Stimulated activated CD8-positive, alpha-beta memory T cell treated with anti-CD3 and anti-CD28 coated beads, Interleukin-2, amount 100 ng/mL, for 1 hour (primary cell): ENCODE data around the gene POC1A.
"Not testable (repeated sequence)": the region's sequence is repeated elsewhere in the genome, so short reads cannot be mapped to it uniquely, and the experiment has no call there.

ENCODE experiments used
- DNase-seq, 2 donors: peaks; one replicate each; pipeline ENCODE4 v3.0.0-alpha.2; 2020; ENCODE audit warnings: low read depth in 2 of 2

Gene POC1A

DNA sequence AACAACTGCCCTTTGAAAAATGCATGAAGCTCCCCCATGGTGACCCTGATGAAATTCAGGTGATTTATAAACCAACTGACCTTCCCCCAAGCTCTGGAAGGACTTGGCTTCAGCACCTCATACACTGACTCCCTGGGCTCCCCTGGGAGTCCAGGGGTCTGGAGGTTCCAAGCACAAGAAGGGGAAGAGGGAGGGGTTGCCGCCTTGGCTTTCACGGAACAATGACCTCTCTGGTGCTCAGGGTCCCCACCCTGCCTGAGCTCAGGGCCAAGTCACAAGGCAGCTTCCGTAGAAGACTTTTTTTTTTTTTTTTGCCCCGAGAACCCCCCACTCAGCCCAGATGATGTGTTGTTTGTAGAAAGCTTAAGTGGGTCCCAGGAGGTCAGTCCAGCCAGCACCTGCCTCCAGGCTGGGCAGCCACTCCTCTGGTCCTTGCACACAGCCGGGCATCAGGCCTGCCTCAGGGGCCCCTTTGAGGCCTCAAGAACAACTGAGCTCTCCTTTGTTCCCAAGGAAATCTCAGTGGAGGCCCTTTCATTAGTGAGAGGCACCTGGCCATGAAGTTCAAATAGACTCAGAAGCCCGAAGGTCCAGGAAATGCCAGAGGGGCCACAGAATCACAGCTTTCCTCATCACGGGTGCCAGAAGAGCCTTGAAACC is 29.7 kb upstream of the POC1A start:
- no peak for DNase-seq

DNA sequence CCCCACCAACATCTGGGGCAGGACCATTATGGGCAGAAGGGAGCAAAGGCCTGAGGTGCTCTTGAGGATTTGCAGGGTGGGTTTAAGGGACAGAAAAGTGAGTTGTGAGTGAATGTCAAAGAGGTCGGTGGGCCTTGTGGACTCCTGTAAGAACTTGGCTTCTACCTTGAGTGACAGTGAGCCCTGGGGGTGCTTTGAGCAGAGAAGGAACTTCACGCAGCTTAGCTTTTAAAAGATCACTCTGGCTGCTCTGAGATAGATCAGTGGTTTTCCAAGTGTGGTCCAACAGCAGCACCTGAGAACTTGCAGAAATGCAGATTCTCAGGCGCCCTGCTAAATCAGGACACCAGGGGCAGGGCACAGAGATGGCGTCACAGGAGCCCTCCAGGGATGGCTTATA is 28.5 kb upstream of the POC1A start:
- no peak for DNase-seq

DNA sequence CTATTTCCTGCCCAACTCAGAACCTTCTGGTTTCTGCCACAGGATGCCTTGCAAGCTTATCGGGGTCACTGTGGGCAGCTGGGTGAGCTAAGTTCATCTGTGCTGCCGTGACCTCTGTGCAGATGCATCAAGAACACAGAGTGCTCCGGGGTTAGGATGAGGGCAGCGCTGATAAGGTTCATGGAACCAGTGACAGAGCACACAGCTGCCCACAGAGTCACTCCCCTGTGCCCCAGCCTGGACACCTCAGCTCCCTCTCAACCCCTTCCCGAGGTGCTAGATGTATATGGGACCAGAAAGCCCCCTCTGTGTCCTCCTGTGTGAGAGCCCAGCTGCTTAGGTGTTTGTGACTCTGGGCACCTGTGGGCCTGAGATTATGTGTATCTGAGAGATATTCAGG is 28.0 kb upstream of the POC1A start:
- DNase-seq = no peak

DNA sequence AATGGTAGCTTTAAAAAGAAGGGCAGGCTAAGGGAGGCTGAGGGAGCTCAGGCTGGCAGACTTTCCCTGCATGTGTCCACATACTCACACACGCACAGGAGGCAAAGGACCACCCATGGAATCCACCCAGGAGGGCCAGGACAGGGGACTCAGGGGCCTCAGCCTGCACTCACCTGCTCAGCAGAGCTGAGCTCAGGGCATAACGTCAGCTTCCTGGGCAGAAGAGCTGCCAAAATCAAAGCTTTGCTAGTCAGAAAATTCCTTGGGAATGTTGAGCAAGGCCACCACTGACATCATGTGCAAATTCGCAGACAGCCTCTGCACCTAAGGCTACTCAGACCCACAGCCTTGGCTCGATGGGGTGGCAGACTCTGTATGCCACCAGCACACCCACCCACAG is 27.3 kb upstream of the POC1A start:
- DNase-seq = no peak

DNA sequence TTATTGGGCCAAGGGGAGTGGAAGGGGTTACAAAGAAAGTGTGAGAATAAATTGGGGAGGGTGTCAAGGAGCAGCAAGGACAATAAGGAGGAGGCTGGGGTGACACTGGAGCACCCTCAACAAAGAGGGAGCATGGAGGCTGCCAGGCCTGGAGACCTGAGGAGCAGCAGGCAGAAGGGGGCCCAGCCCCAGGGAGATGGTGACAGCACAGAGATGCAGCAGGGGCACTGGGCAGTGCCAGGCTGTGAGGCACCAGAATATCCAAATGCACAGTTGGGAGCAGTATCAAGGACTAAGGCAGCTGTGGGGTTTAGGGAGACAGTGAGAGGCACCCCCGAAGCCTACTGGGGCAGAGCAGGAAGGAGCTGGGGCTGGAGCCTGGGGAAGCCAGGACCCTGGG is 24.3 kb upstream of the POC1A start:
- no peak for DNase-seq

DNA sequence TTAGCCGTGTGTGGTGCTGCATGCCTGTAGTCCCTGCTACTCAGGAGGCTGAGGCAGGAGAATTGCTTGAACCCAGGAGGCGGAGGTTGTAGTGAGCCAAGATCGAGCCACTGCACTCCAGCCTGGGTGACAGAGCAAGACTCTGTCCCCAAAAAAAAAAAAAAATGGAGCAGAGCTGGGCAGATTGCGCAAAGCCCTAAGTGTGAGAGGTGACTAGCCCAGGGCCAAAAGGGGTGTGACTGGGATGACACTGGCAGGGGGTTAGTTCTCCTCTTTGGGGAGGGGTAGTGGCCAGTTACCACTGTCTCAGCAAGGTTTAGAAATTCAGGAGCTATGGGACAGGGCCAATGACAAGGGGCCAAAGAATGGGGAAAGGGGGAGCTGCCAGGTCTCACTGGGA is 23.9 kb upstream of the POC1A start:
- DNase-seq = not testable (repeated sequence)

DNA sequence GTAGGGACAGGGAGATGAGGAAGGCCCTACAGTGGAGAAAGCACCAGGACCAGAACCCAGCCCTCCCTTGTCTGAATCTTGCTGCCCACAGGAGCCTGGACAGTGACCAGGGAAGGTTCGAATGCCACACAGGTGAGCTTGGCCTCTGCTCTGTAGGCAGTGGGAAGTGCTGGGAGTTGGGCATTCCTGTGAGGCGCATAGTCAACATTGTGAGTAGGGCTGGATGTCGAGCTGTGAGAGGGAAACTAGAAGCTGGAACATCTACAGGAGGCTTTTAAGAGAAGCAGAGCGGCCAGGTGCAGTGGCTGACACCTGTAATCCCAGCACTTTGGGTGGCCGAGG is 23.4 kb upstream of the POC1A start:
- no peak for DNase-seq

DNA sequence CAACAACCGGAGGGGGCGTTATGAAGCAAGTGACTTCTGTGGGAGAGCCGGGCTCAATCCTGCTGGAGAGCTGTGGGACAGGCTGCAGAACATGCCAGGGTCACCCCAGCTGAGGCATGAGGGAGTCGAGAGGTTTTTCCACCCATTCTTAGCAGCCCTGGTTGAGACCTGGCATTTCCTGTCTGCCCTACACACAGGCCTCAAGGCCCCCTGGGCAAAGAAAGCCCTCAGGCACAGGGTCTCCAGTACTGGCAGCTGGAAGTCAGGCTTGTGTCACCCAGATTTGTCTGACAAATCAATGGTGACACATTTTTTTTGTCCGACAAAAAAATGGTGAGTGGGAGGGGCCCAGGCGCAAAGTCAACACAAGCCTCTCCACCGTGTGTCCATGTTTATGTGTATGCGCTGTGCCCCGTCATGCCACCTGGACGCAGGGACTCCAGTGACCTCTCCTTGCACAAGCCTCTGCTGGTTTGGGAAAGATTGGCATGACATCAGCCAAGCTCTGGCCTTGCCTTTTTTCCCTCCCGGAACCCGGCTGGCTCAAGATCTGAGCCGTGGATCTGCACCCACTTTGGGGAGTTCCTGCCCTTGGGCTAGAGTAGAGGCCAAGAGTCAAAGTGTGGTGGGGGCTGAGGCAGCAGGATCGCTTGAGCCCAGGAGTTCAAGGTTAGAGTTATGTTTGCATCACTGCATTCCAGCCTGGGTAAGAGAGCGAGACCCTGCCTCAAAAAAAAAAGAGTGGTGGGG is 22.9 kb upstream of the POC1A start:
- no peak for DNase-seq

DNA sequence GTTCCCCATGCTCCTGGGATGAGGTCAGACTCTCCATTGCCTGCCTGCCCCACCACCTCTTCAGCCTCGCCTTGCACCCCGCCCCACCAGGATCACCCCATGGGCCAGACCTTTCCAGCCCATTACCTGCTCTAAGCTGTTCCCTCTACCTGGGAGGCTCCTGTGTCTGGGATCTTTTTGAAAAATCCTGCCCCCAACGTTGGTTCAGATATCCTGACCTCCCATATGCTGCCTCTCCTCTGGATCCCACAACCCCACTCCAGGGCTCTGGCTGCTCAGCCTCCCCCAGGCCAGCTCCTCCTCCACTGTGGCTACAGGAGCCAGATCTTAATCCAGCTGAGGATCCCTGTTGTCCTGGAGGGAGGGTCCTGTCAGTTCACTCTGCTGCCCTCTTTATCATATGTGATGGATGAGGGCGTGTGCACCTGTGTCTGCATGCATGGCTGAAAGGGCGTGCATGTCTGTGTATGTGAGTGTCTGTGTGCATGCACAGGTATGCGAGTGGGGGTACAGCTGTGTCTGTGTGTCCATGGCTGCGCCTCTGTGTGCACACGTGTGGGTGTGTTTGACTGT is 22.0 kb upstream of the POC1A start:
- DNase-seq = no peak

DNA sequence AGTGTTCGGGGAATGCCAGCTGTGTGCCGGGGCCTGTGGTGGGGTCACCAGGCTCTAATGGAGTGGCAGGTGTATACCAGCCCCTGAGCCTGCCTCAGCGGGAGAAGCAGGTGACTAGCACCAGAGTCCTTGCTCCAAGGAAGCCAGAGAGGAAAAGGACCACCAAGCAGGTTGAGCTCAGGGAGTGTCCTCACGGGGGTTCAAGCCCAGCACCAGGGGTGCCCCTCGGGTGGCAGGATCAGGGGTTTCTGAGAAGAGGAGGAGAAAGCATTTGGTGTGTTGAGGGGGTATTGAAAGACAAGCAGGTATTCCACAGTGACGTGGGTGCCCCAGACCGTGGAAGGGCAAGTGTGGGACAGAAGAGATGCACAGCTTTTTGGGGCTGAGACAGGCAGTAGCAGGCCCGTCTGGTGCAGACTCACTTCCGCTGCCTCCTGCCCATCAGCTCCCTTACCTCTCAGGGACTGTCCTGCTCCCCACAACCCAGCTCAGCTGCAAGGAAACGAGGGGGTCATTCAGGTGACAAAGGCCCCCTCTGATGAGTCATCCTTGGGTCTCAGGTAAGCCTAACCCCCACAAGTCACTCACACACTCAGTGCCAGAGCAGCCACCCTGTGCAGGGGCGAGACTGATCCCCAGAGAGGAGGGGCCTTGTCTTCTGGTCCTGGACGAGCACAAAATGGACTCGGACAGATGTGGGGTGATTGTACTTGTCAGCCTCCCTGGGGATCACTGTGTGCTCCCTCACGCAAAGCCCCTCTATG is 21.4 kb upstream of the POC1A start:
- no peak for DNase-seq

DNA sequence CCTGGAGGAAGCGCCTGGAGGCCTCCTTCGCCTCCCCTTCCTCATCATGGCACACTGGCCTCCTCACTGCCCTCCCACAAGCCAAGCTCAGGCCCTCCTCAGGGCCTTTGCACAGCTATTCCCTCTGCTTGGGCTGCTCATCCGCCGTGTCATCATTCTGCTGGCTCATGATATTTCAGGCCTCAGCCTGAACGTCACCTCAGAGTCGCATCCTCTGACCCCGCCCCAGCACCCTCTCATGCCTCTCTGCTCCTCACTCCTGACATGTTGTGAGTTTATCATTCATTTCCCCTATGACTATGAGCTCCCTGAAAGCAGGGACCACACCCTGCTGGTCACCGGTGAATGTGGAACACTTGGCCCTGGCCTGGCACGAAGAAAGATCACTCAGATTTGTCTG is 20.7 kb upstream of the POC1A start:
- DNase-seq = no peak

DNA sequence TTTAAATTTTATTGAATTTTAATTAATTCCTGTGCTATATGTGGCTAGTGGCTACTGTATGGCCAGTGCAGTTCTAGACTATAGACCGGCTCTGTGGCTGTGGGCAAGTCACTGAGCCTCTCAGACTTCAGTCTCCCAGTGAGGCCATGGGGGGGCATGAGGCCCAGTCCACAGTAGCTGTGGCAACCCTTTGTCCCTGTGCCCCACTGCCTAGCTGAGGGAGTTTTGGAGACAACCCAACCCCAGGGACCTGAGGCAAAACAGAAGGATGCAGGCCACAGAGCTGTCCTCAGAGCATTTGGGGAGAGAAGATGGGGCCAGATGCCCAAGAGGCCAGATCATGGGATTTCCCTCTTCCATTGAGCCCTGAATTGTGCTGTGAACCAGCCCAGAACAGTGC is 18.9 kb upstream of the POC1A start:
- DNase-seq = no peak

DNA sequence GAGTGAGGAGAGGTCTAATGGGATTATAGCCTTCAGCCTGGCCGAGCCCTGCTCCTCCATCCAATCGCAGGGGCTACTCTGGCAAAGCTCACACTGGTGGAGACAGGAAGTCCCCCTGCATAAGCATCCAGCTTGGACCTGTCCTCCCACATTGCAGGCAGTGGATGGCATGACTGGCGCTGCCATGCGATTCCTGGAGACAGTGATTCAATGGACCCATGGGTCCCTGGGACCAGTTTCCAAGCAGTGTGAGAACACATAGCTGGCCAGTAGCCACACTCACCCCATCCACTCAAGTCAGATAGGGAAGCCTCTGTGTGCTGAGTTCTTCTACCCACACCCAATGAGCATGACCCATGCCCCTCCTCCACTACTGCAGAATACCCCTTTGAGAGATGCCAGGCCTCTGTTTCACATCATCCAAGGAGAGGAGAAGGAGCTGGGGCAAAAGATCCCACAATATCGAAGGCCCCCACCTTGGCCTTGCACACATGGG is 18.1 kb upstream of the POC1A start:
- DNase-seq = no peak

DNA sequence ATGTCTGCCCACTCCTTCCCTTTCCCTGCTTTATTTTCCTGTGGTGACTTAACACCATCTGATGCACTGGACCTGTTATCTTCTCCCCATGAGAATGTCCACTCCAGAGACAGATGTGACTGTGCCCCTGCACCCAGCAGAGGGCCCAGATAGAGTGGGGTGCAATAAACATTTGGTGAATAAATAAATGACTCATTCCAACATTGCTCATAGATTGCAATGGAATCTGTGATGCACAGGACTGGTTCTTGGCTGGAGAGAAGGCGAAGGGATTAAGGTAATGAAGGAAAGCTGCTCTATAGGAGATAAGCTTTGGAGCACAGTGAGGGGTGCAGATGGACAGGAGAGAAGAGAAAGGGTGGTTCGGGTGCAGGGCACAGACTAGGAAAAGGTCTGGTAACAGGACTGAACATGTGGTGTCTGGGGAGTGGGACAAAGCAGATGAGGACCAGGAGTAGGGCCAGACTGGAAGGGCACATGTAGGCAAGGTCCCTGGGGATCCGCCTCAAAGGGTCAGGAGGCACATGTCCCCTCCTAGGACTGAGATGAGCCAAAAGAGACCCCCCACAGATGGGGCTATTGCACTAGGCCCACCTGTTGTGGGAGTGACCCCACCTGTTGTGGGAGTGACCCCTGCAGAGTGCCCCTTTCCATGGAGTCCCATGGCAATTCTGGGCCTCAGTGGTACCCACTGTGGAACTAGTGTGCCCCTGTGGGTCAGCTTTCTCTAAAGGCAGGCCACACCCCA is 17.5 kb upstream of the POC1A start:
- DNase-seq = no peak

DNA sequence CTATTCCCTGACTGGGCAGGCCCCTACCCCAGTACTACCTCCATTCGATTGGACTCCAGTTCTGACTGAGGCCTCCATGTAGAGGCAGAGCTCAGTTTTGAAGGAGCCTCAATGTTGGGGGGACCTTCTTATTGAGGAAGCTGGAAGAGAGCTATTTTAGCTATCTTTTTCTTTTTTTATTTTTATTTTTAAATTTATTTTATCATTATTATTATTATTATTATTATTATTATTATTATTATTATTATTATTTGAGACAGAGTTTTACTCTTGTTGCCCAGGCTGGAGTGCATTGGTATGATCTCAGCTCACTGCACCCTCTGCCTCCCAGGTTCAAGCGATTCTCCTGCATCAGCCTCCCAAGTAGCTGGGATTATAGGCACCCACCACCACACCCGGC is 16.0 kb upstream of the POC1A start:
- DNase-seq = not testable (repeated sequence)

DNA sequence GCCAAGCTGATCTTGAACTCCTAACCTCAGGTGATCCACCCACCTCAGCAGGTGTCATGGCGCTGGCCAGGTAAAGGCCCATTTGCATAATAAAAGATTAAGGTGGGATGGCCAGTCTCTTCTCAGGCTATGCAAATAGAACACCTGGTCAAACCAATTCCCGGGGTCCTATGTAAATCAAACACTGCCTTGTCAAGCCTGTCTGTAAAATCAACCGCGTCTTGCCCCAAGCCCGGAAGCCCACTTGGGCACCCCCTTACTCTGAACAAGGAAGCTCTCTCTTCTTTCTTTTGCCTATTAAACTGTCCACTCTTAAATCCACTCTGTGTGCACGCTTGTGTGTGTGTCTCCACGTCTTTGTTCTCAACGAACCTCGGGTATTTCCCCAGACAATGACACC is 13.0 kb upstream of the POC1A start:
- DNase-seq = no peak

DNA sequence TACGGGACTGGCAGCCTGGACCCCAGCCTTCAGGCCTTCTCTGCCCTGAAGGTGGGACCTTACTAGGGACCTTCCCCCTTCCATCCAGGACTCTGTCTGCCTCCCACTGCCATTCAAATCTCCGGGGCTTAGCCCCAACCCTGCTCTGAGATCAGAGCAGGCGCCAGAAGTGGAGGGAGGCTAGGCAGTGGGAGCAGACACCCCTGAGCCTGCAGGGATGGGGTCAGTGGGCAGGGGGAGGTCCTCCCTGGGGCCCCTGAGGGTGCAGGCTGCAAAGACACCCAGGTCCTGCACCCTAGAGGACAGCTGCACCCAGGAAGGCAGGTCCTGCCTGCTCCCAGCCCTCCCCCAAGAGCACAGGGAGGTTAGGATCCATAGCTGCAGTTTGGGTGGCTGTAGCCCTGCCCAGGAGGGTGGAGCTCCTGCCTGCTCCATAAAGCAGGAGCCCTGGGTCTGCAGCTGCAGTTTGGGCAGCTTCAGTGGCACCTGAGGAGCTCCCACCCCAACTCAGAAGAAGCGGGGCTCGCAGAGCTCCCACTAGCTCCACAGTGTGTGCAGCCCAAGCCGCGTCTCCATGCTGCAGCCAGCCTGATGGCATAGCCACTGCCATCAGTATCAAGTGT is 8.1 kb upstream of the POC1A start:
- no peak for DNase-seq

DNA sequence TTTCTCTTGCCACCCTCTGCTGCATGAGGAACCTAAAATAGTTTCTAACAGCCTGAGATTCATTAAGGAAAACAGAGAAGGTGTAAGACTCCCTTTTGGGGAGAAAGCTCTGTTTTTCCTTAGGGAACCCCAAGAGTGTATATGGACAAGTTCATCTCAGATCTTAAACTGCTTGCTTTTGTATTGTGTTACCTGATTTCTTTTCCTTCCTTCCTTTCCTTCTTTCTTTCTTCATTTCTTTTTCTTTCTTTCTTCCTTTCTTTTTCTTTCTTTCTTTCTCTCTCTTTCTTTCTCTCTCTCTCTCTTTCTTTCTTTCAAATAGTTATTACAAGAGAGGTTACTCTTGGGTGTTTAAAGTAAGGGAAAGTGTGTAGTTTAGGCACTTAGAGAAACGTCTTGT is 5.3 kb upstream of the POC1A start:
- no peak for DNase-seq

DNA sequence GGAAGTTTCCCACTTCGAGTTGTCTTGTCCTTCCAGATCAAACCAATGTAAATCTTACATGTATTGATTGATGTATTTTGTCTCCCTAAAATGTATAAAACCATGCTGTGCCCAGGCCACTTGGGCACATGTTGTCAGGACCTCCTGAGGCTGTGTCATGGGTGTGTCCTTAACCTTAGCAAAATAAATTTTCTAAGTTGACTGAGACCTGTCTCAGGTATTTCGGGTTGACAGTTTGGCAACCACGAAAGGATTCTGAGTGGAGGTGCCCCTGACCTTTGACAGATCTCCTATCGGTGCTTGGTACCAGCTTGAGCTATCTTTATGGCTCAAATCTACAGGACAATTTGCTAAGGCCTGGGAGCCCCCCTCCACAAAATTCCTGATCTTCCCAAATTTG is 1.7 kb upstream of the POC1A start:
- DNase-seq = no peak

DNA sequence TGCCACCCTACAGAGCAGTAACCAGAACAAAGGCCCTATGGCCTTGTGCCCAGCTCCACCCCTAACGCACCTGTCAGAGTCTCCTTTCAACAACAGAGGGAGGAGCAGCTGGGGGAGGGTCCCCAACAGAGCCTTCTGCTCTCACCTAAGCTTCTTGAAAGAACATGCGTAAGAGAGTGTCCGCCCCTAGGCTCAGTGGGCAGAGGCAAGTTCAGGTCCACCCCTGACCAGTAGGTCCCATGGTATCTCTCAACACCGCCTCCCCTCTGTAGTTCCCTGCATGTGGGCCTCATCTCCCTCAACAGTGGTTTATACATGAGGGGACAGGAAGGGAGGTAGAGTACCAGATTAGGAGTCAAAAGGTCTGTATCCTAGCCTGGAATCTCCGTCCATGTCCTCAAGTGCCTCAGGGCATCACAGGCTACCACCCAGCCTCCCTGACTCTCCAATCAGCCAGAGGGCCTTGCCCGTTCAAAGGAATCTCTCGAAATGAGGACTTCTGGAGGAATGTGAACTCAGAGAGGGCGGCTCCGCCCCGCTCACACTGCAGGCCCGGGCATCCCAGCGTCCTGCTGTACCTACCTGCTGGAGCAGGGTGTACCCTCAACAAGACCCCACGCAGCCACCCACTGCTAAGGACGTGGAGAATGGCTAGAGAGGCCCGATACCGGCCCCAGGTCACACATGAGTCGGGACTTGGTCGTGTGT is 680 bp downstream of the POC1A start:
- DNase-seq = no peak

DNA sequence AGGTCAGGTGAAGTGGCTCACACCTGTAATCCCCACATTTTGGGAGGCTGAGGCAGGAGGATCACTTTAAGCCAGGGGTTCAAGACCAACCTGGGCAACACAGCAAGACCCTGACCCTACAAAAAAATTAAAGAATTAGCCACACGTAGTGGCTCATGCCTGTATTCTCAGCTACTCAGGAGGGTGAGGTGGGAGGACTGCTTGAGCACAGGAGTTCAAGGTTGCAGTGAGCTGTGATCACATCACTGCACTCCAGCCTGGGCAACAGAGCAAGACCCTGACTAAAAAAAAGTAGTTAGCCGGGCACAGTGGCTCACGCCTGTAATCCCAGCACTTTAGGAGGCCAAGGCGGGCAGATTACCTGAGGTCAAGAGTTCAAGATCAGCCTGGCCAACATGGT is 2.2 kb downstream of the POC1A start:
- DNase-seq = not testable (repeated sequence)
